Activated CD8-positive, alpha-beta T cell treated with anti-CD3 and anti-CD28 coated beads for 36 hours (primary cell): ENCODE data around the gene ARMC8. TPM values are rescaled to one million over a fixed set of nuclear protein-coding genes. Genes with fewer than 3 reads are reported as not detected.

Experiments
- ATAC-seq: fragments of 200-7000 bp; cut with Tn5 transposase; one replicate; pipeline ENCODE4 v1.10.0; 2021; ENCODE audit warnings: mild to moderate bottlenecking, moderate library complexity
- CTCF ChIA-PET: fragments of 350-600 bp; sonication (Branson Sonifier 250); formaldehyde crosslinking; loops from one replicate; lab custom pipeline; 2021; ENCODE audit warnings: antibody characterized with exemption; lab: Charles Lee
- POLR2A ChIA-PET: fragments of 350-600 bp; sonication (Branson Sonifier 250); formaldehyde crosslinking; loops from one replicate; lab custom pipeline; 2021; ENCODE audit warnings: antibody characterized with exemption; lab: Charles Lee
- DNase-seq: peaks from one replicate; pipeline ENCODE4 v3.0.0-alpha.2; 2020
- H3K27ac Mint-ChIP-seq: one replicate; pipeline ENCODE4 v1.8.0; 2021; ENCODE audit warnings: mild to moderate bottlenecking, mixed read lengths
- H3K27me3 Mint-ChIP-seq: one replicate; pipeline ENCODE4 v1.8.0; 2021; ENCODE audit warnings: mixed read lengths
- H3K36me3 Mint-ChIP-seq: one replicate; pipeline ENCODE4 v1.8.0; 2021; ENCODE audit warnings: low read depth, mixed read lengths
- H3K4me1 Mint-ChIP-seq: one replicate; pipeline ENCODE4 v1.8.0; 2021; ENCODE audit warnings: low read depth, mixed read lengths
- H3K4me3 Mint-ChIP-seq: one replicate; pipeline ENCODE4 v1.8.0; 2021; ENCODE audit warnings: mild to moderate bottlenecking, moderate library complexity, mixed read lengths
- H3K9me3 Mint-ChIP-seq: one replicate; pipeline ENCODE4 v1.8.0; 2021; ENCODE audit warnings: mixed read lengths
- CTCF ChIP-seq: fragments of 200-600 bp; IDR thresholded peaks from one replicate; pipeline ENCODE4 v1.8.0; 2022; ENCODE audit warnings: antibody characterized with exemption, mild to moderate bottlenecking
- intact Hi-C: fragments of 100-400 bp; cut with micrococcal nuclease; formaldehyde crosslinking; loops from one replicate; pipeline ENCODE4 v1.10.0; 2022
- total RNA-seq, 2 experiments: library from RNA; stranded (reverse); gene quantifications; one replicate each; pipeline ENCODE4 v1.2.3, GENCODE V29; 2021

ARMC8 gene
- total RNA-seq, 2 experiments from 2014 or later = 48.1 to 51.4 TPM

- ChIA-PET CTCF (no interaction called here), POLR2A (no interaction called here)
- Mint-ChIP-seq H3K4me1 (peaks cover 37% of the 10 kb centered on the region), H3K9me3 (no peaks in the 10 kb centered on the region), H3K27me3 (no peaks in the 10 kb centered on the region), H3K36me3 (no peaks in the 10 kb centered on the region), H3K4me3 (no peak overlapping the region), H3K27ac (no peak overlapping the region)
- intact Hi-C loops = loop anchor here (5.0 kb wide), 1 partner anchor 140 kb away; the partner anchor contains the start of gene ARMC8
- no peak for TF ChIP-seq CTCF
- ATAC-seq = no peak
- no peak for DNase-seq
Observed at GRCh38 chr3:138326866-138327595, 139.9 kb downstream of the ARMC8 start.

GRCh38 chr3:138327831-138328230, 140.7 kb downstream of the ARMC8 start:
- H3K27me3 Mint-ChIP-seq = no peaks in the 10 kb centered on the region
- no peak overlapping the region for H3K4me3 Mint-ChIP-seq
- H3K27ac Mint-ChIP-seq = no peak overlapping the region
- H3K36me3 Mint-ChIP-seq = no peaks in the 10 kb centered on the region
- no peak for ATAC-seq
- POLR2A ChIA-PET = interaction anchor here (1.3 to 1.4 kb wide), 2 partner anchors 18 to 141 kb away, joined by 3 to 6 read pairs; partner anchors contain the start of gene ARMC8
- DNase-seq = no peak
- TF ChIP-seq CTCF = no peak
- intact Hi-C loops = loop anchor here (5.0 kb wide), 1 partner anchor 141 kb away; the partner anchor contains the start of gene ARMC8
- peaks cover 36% of the 10 kb centered on the region for H3K4me1 Mint-ChIP-seq
- CTCF ChIA-PET = interaction anchor here (1.0 to 1.7 kb wide), 4 partner anchors 20 to 588 kb away, joined by 3 to 7 read pairs (median 4); partner anchors contain the start of gene MRAS
- no peaks in the 10 kb centered on the region for H3K9me3 Mint-ChIP-seq

GRCh38 chr3:138328341-138328740, 141.2 kb downstream of the ARMC8 start:
- H3K36me3 Mint-ChIP-seq = no peaks in the 10 kb centered on the region
- DNase-seq (no peak), ATAC-seq (no peak)
- peaks cover 36% of the 10 kb centered on the region for H3K4me1 Mint-ChIP-seq
- peak overlapping the region; percentile 42 for H3K4me3 Mint-ChIP-seq
- ChIA-PET CTCF (interaction anchor here (0.8 to 1.7 kb wide), 14 partner anchors 9 to 595 kb away, joined by 3 to 7 read pairs (median 4); partner anchors contain the start of gene MRAS), POLR2A (interaction anchor here (1.3 to 1.4 kb wide), 2 partner anchors 18 to 141 kb away, joined by 3 to 6 read pairs; partner anchors contain the start of gene ARMC8)
- intact Hi-C loops = loop anchor here (5.0 kb wide), 1 partner anchor 141 kb away; the partner anchor contains the start of gene ARMC8
- H3K27me3 Mint-ChIP-seq = no peaks in the 10 kb centered on the region
- no peak for TF ChIP-seq CTCF
- H3K27ac Mint-ChIP-seq = peak overlapping the region; percentile 64
- H3K9me3 Mint-ChIP-seq = no peaks in the 10 kb centered on the region

- POLR2A ChIA-PET = interaction anchor here (0.6 to 1.4 kb wide), 3 partner anchors 17 to 142 kb away, joined by 3 to 6 read pairs (median 3); partner anchors contain the start of gene ARMC8
- intact Hi-C loops = loop anchor here (5.0 kb wide), 1 partner anchor 142 kb away; the partner anchor contains the start of gene ARMC8
Observed at GRCh38 chr3:138329127-138329983, 142.3 kb downstream of the ARMC8 start, which contains the start of gene NME9. NME9 (minus strand) TSS chr3:138329851; CDS start chr3:138329335, 516 bp downstream.

More at GRCh38 chr3:138329127-138329983, 142.3 kb downstream of the ARMC8 start, which contains the start of gene NME9:
- Mint-ChIP-seq H3K9me3 (no peaks in the 10 kb centered on the region), H3K27ac (peak within 1 kb of the TSS; percentile 82), H3K27me3 (no peaks in the 10 kb centered on the region), H3K4me3 (peak within 1 kb of the TSS; percentile 84), H3K4me1 (peaks cover 33% of the 10 kb centered on the region), H3K36me3 (no peaks in the 10 kb centered on the region)
- peak; percentile 94 for ATAC-seq
- peak; percentile 57 for TF ChIP-seq CTCF
- peak; percentile 94 for DNase-seq
- CTCF ChIA-PET = interaction anchor here (0.8 to 1.7 kb wide), 18 partner anchors 8 to 594 kb away, joined by 3 to 7 read pairs (median 4); partner anchors contain the start of genes CEP70 and MRAS
